GM12864 (cell line): Measurements from ENCODE around the gene MYO15B.
A peak's percentile ranks its signal among the peaks of the same experiment; 100 is the strongest.

Source experiments
- DNase-seq: peaks from one replicate; pipeline ENCODE4 v3.0.0-alpha.2; 2011; ENCODE audit warnings: low read depth
- H3K4me3 ChIP-seq: 2 replicates; pipeline ENCODE4 v1.5.1; 2011; ENCODE audit warnings: mild to moderate bottlenecking, low read depth, low read length, control low read depth
- CTCF ChIP-seq: IDR thresholded peaks from 2 replicates; pipeline ENCODE4 v1.5.1; 2011; ENCODE audit warnings: low read depth, mild to moderate bottlenecking, moderate library complexity, low read length, control low read depth, inconsistent platforms; ENCODE audit errors: missing control alignments

MYO15B gene

GRCh38 chr17:75614006-75614405, 26.4 kb downstream of the MYO15B start:
- TF ChIP-seq CTCF: peak; percentile 38
- no peak overlapping the region for H3K4me3 ChIP-seq
- no peak for DNase-seq

GRCh38 chr17:75614556-75615270, 27.1 kb downstream of the MYO15B start:
- H3K4me3 ChIP-seq: no peak overlapping the region
- no peak for DNase-seq
- no peak for TF ChIP-seq CTCF

GRCh38 chr17:75615301-75615700, 27.7 kb downstream of the MYO15B start:
- DNase-seq: no peak
- TF ChIP-seq CTCF: no peak
- H3K4me3 ChIP-seq: no peak overlapping the region

GRCh38 chr17:75616521-75617122, 29.0 kb downstream of the MYO15B start:
- no peak for TF ChIP-seq CTCF

GRCh38 chr17:75617218-75617617, 29.6 kb downstream of the MYO15B start:
- no peak for TF ChIP-seq CTCF
- DNase-seq: no peak
- H3K4me3 ChIP-seq: no peak overlapping the region

More at GRCh38 chr17:75616521-75617122, 29.0 kb downstream of the MYO15B start:
- H3K4me3 ChIP-seq: no peak overlapping the region
- no peak for DNase-seq

GRCh38 chr17:75617675-75618074, 30.1 kb downstream of the MYO15B start:
- DNase-seq: no peak
- H3K4me3 ChIP-seq: no peak overlapping the region
- TF ChIP-seq CTCF: no peak
